A673 (cell line): ENCODE data around the gene ATP10A.

Experiments
- EZH2 ChIP-seq: fragments of 200-600 bp; sonication (generic); IDR thresholded peaks from 2 replicates; pipeline ENCODE4 v1.6.1; 2017; ENCODE audit warnings: borderline replicate concordance, low read depth, mild to moderate bottlenecking, mixed read lengths, antibody characterized with exemption, low read length; ENCODE audit not compliant: poor library complexity, severe bottlenecking
- TF ChIP-seq, protein P1 (sequence below): fragments of 300-800, 200-600 bp; sonication (generic); conservative IDR thresholded peaks from 2 replicates; pipeline ENCODE4 v1.5.1; 2017; ENCODE audit warnings: low read depth, mild to moderate bottlenecking, antibody characterized with exemption, low read length, moderate library complexity, mixed read lengths

DNA sequence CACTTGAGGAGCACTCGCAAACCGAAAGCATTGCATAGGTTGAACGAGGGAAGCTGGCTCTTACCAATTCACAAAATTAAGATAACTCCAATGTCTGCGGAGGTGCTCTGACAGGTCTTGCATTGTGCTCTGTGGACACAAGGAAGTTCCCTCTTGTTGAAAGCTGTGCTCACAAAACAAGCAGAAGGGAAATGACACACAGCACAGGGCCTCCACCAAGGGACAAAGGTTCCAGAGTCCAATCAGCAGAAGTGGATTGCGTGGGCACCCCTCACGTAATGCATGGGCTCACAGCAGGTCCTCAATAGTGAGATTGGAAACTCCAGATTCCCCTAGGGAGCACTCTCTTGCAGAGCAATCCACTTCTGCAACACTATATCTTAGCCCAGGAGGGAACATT is 89.9 kb downstream of the ATP10A start:
- TF ChIP-seq EZH2, result no peak
- TF ChIP-seq, protein P1, sequence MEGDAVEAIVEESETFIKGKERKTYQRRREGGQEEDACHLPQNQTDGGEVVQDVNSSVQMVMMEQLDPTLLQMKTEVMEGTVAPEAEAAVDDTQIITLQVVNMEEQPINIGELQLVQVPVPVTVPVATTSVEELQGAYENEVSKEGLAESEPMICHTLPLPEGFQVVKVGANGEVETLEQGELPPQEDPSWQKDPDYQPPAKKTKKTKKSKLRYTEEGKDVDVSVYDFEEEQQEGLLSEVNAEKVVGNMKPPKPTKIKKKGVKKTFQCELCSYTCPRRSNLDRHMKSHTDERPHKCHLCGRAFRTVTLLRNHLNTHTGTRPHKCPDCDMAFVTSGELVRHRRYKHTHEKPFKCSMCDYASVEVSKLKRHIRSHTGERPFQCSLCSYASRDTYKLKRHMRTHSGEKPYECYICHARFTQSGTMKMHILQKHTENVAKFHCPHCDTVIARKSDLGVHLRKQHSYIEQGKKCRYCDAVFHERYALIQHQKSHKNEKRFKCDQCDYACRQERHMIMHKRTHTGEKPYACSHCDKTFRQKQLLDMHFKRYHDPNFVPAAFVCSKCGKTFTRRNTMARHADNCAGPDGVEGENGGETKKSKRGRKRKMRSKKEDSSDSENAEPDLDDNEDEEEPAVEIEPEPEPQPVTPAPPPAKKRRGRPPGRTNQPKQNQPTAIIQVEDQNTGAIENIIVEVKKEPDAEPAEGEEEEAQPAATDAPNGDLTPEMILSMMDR, result no peak
